Measurements from ENCODE around the gene RPS27L.
"Not testable (repeated sequence)": the region's sequence is repeated elsewhere in the genome, so short reads cannot be mapped to it uniquely, and the experiment has no call there.

Gene RPS27L

DNA sequence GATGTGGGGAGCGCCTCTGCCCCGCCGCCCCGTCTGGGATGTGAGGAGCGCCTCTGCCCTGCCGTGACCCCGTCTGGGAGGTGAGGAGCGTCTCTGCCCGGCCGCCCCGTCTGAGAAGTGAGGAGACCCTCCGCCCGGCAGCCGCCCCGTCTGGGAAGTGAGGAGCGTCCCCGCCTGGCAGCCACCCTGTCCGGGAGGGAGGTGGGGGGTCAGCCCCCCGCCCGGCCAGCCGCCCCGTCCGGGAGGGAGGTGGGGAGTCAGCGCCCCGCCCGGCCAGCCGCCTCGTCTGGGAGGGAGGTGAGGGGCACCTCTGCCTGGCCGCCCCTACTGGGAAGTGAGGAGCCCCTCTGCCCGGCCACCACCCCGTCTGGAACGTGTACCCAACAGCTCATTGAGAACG is 58.4 kb downstream of the RPS27L start:
- not testable (repeated sequence) for DNase-seq (ENCODE audit: low read depth in 3 of 3)

All from stimulated activated CD4-positive, alpha-beta T cell treated with anti-CD3 and anti-CD28 coated beads, TNF-alpha, amount 100 ng/mL, for 48 hours (primary cell).